Activated naive CD8-positive, alpha-beta T cell (primary cell): Measurements from ENCODE around the gene RSRC2.
"Not testable (repeated sequence)": the region's sequence is repeated elsewhere in the genome, so short reads cannot be mapped to it uniquely, and the experiment has no call there.

Experiments used
- H3K27ac Mint-ChIP-seq: one replicate; pipeline ENCODE4 v1.8.0; 2021; ENCODE audit warnings: mixed read lengths
- H3K27me3 Mint-ChIP-seq: one replicate; pipeline ENCODE4 v1.8.0; 2021; ENCODE audit warnings: mixed read lengths
- H3K36me3 Mint-ChIP-seq: one replicate; pipeline ENCODE4 v1.8.0; 2021; ENCODE audit warnings: mixed read lengths
- H3K4me1 Mint-ChIP-seq: one replicate; pipeline ENCODE4 v1.8.0; 2021; ENCODE audit warnings: low read depth, mixed read lengths
- H3K4me3 Mint-ChIP-seq: one replicate; pipeline ENCODE4 v1.8.0; 2021; ENCODE audit warnings: mild to moderate bottlenecking, mixed read lengths
- H3K9me3 Mint-ChIP-seq: one replicate; pipeline ENCODE4 v1.8.0; 2021; ENCODE audit warnings: low read depth, mixed read lengths

Gene RSRC2

DNA sequence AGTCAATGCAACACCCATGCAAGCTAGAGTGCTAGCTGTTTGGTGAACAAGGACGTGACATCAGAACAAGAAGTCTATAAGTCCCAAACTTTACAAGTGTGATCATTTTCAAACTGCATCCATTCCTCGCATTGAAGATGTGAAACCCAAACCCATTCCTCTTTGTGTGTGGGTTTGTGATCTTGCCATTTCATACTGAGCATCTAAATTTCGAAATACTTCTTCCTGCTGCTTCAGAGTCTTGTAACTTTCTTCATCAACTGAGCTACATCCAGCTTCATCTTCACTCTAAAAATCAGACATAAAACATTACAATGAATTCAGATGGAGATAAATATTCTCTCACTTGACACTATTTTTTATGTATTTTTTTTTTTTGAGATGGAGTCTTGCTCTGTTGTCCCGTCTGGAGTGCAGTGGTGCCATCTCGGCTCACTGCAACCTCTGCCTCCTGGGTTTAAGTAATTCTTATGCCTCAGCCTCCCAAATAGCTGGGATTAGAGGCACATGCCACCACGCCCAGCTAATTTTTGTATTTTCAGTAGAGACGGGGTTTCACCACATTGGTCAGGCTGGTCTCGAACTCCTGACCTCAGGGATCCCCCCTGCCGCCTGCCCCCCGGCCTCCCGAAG is 21.2 kb downstream of the RSRC2 start:
- Mint-ChIP-seq H3K27ac (no peak overlapping the region), H3K9me3 (no peaks in the 10 kb centered on the region)

GRCh38 chr12:122503783-122504590 is 22.7 kb downstream of the RSRC2 start:
- H3K4me1 Mint-ChIP-seq = peaks cover 24% of the 10 kb centered on the region
- H3K27ac Mint-ChIP-seq = peak overlapping the region; percentile 28
- H3K36me3 Mint-ChIP-seq = peaks cover 9% of the 10 kb centered on the region
- no peak overlapping the region for H3K4me3 Mint-ChIP-seq
- no peaks in the 10 kb centered on the region for H3K9me3 Mint-ChIP-seq
- H3K27me3 Mint-ChIP-seq = no peaks in the 10 kb centered on the region

More for the DNA sequence above, 21.2 kb downstream of the RSRC2 start:
- no peaks in the 10 kb centered on the region for H3K27me3 Mint-ChIP-seq
- peaks cover 17% of the 10 kb centered on the region for H3K4me1 Mint-ChIP-seq
- H3K36me3 Mint-ChIP-seq = peaks cover 6% of the 10 kb centered on the region
- no peak overlapping the region for H3K4me3 Mint-ChIP-seq

GRCh38 chr12:122503147-122503751 is 23.5 kb downstream of the RSRC2 start:
- Mint-ChIP-seq H3K36me3 (peaks cover 9% of the 10 kb centered on the region), H3K27ac (peak overlapping the region; percentile 28), H3K4me3 (no peak overlapping the region)

DNA sequence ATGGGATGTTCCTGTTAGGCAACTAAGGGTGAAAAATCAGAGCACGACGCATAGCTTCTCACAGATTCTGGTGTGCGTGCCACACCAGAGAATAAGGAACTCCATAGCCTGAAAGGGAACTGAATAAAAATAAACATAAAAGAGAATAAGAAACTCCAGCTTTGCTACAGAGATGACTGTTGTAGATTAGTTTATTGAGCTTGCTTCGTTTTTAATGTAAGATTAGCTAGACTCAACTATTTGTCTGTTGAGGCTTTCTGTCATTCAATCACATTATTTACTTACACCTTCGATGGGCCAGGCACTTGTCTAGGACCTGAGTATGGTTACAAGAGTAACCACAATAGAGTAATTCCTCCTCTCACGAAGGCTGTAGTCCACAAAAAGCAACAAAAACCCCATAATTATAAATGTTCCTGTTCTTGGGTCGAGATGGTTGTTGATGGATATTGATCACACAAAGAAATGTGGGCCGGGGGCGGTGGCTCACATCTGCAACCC is 25.2 kb downstream of the RSRC2 start:
- peak overlapping the region; percentile 96 for H3K27ac Mint-ChIP-seq
- no peaks in the 10 kb centered on the region for H3K9me3 Mint-ChIP-seq
- H3K36me3 Mint-ChIP-seq = peaks cover 8% of the 10 kb centered on the region
- H3K4me3 Mint-ChIP-seq = peak overlapping the region; percentile 94
- no peaks in the 10 kb centered on the region for H3K27me3 Mint-ChIP-seq
- H3K4me1 Mint-ChIP-seq = peaks cover 36% of the 10 kb centered on the region

More at GRCh38 chr12:122503147-122503751, 23.5 kb downstream of the RSRC2 start:
- Mint-ChIP-seq H3K4me1 (peaks cover 31% of the 10 kb centered on the region), H3K9me3 (no peaks in the 10 kb centered on the region), H3K27me3 (no peaks in the 10 kb centered on the region)

DNA sequence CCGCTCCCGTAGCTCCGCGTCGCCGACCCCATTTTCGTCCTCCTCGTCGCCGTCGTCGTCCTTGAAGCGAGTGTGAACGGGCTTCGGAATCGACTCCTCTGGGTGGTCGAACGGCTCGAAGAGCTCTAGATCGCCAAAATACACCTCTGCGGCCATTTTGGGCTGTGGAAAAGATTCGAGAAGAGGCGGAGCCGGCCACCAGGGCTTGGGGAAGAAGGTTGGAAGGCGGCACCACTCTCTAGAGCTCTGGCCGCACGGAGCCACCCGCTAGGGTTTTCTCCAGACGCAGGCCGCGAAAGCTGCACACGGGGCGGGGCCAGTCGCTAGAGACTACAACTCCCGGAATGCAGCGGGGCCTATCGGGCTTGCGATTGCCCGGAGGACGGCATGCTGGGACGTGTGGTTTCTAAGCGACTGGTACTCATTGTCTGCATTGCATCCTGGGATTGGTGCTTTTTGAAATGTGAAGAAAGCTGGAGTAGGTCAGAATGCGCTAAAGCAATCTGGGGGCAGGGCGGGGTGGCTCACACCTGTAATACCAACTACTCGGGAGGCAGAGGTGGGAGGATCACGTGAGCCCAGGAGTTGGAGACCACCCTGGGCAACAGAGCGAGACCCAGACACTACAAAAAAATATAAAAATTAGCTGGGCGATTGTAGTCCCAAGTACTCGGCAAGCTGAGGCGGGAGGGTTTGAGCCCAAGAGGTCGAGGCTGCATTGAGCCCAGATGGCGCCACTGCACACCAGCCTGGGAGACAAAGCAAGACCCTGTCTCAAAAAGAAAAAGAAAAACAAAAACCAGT is 25.8 kb downstream of the RSRC2 start, which contains the start of gene ZCCHC8:
Gene ZCCHC8 (minus strand): TSS at position 248 of the 804 bp plus-strand sequence. CDS start 92 bp downstream, at position 156.
- no peaks in the 10 kb centered on the region for H3K9me3 Mint-ChIP-seq
- peak within 1 kb of the TSS; percentile 96 for H3K27ac Mint-ChIP-seq
- peaks cover 38% of the 10 kb centered on the region for H3K4me1 Mint-ChIP-seq
- peak within 1 kb of the TSS; percentile 94 for H3K4me3 Mint-ChIP-seq
- peaks cover 4% of the 10 kb centered on the region for H3K36me3 Mint-ChIP-seq
- H3K27me3 Mint-ChIP-seq = no peaks in the 10 kb centered on the region

DNA sequence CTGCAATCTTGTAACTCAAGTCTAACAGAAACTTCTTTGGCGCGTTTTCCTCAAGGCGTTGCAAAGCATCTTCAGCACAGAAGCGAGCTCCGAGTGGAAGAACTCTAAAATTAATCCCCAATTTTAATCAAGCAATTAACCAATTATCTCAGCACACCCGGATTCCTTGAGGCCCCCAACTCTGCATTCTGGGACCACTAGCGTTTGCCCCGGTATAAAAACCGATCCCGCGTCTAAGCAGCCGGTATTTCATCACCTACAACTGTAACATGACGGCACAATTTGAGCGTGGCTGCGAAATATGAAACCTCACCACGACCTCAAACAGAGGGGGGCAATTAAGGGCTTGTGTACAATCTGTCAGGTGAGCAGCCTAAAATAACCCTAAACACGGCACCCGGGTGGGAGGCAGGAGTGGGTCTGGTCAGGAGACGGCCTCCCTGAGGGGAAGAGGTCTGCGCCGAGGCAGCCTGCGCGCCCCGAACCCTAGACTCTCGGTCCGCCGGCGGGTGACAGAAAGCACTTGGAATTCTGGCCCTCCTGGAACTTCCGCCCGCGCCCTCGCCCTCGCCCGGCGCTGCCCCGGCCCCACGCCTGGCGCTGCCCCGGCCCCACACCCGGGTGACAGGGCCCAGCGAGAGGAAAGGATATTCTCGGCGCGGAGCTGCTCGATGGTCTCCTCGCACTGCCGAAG is 26.6 kb downstream of the RSRC2 start:
- Mint-ChIP-seq H3K36me3 (peaks cover 4% of the 10 kb centered on the region), H3K9me3 (no peaks in the 10 kb centered on the region)

GRCh38 chr12:122495258-122495657 is 31.5 kb downstream of the RSRC2 start:
- H3K4me1 Mint-ChIP-seq = peaks cover 32% of the 10 kb centered on the region
- no peaks in the 10 kb centered on the region for H3K27me3 Mint-ChIP-seq
- H3K27ac Mint-ChIP-seq = no peak overlapping the region
- H3K9me3 Mint-ChIP-seq = no peaks in the 10 kb centered on the region
- H3K36me3 Mint-ChIP-seq = peaks cover 8% of the 10 kb centered on the region
- H3K4me3 Mint-ChIP-seq = no peak overlapping the region

More for the DNA sequence above, 26.6 kb downstream of the RSRC2 start:
- Mint-ChIP-seq H3K4me1 (peaks cover 40% of the 10 kb centered on the region), H3K27ac (peak overlapping the region; percentile 96), H3K27me3 (no peaks in the 10 kb centered on the region), H3K4me3 (peak overlapping the region; percentile 94)

DNA sequence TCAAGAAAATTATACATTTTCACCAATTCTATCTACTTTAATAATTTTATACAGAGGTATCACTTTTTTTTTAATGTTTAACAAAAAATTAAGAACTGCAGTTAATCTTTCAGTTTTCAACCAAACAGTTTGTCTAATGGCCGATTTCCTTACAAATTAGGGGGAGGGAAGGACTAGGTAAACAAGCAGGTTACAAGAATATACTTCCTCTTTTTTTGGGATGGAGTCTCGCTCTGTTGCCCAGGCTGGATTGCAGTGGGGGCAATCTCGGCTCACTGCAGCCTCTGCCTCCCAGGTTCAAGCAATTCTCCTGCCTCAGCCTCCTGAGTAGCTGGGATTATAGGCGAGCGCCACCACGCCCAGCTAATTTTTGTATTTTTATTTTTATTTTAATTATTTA is 33.5 kb downstream of the RSRC2 start:
- not testable (repeated sequence) for H3K27ac Mint-ChIP-seq, H3K4me3 Mint-ChIP-seq, H3K27me3 Mint-ChIP-seq, H3K9me3 Mint-ChIP-seq
- H3K4me1 Mint-ChIP-seq = peaks cover 17% of the 10 kb centered on the region
- H3K36me3 Mint-ChIP-seq = peaks cover 12% of the 10 kb centered on the region

GRCh38 chr12:122491991-122492390 is 34.7 kb downstream of the RSRC2 start:
- Mint-ChIP-seq H3K4me1 (peaks cover 14% of the 10 kb centered on the region), H3K36me3 (peaks cover 12% of the 10 kb centered on the region), H3K4me3 (no peak overlapping the region), H3K27ac (no peak overlapping the region), H3K9me3 (no peaks in the 10 kb centered on the region), H3K27me3 (no peaks in the 10 kb centered on the region)

GRCh38 chr12:122489038-122489437 is 37.7 kb downstream of the RSRC2 start:
- peaks cover 7% of the 10 kb centered on the region for H3K4me1 Mint-ChIP-seq
- no peaks in the 10 kb centered on the region for H3K9me3 Mint-ChIP-seq
- peaks cover 17% of the 10 kb centered on the region for H3K36me3 Mint-ChIP-seq
- H3K27ac Mint-ChIP-seq = no peak overlapping the region
- no peak overlapping the region for H3K4me3 Mint-ChIP-seq
- no peaks in the 10 kb centered on the region for H3K27me3 Mint-ChIP-seq

GRCh38 chr12:122487807-122488206 is 38.9 kb downstream of the RSRC2 start:
- not testable (repeated sequence) for H3K9me3 Mint-ChIP-seq, H3K27me3 Mint-ChIP-seq, H3K4me1 Mint-ChIP-seq, H3K4me3 Mint-ChIP-seq, H3K27ac Mint-ChIP-seq
- peaks cover 17% of the 10 kb centered on the region for H3K36me3 Mint-ChIP-seq

DNA sequence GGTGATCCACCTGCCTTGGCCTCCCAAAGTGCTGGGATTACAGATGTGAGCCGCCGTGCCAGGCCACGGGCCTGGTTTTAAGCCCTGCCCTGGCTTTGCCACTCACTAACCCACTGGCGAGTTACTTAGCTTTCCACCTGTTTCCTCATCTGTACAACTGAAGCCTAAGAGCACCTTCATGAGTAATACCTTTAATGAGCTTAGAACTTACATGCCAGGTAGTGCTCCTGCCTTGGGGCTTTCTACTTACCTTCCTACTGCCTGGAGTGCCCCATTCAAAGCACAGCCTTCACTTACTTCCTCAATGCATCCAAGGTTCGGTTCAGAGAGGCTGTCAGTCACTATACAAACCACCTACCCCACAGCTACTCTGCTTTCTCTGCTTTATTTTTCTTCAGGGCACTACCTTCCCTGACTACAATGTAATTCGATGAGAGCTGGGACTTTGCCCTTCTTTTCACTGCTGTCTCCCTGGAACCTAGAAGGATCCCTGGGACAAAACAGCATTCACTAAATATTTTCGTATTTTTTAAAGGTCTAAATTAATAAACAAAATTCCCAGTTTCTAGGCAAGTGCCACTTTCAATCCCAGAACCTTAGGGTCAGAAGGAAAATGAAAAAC is 39.8 kb downstream of the RSRC2 start:
- H3K36me3 Mint-ChIP-seq = peaks cover 17% of the 10 kb centered on the region
- no peak overlapping the region for H3K27ac Mint-ChIP-seq
- no peaks in the 10 kb centered on the region for H3K27me3 Mint-ChIP-seq
- H3K4me1 Mint-ChIP-seq = peaks cover 3% of the 10 kb centered on the region
- H3K4me3 Mint-ChIP-seq = no peak overlapping the region
- H3K9me3 Mint-ChIP-seq = no peaks in the 10 kb centered on the region

DNA sequence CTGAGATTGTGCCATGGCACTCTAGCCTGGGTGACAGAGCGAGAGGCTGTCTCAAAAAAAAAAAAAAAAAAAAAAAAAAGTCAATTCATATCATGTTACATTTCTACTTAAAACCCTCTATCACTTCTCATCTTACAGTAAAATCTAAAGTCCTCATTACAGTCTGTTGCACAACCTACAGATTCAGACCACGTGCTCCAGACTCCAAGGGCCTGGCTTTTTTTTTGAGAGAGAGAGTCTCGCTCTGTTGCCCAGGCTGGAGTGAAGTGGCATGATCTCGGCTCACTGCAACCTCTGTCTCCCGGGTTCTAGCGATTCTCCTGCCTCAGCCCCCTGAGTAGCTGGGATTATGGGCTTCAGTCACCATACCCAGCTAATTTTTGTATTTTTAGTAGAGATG is 40.4 kb downstream of the RSRC2 start:
- not testable (repeated sequence) for H3K27me3 Mint-ChIP-seq, H3K4me3 Mint-ChIP-seq, H3K9me3 Mint-ChIP-seq, H3K4me1 Mint-ChIP-seq, H3K27ac Mint-ChIP-seq
- H3K36me3 Mint-ChIP-seq = peaks cover 17% of the 10 kb centered on the region

DNA sequence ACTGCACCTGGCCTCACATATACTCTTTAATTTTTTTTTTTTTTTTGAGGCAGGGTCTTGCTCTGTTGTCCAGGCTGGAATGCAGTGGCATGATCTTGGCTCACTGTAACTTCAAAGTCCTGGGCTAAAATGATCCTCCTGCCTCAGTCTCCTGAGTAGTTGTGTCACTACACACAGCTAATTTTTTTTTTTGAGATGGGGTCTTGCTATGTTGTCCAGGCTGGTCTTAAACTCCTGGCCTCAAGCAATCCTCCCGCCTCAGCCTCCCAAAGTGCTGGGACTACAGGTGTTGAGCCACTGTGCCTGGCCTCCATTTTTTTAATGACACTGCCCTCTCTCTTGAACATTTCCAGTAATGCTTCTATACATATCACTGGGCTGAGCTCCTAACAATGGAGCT is 42.4 kb downstream of the RSRC2 start:
- peaks cover 13% of the 10 kb centered on the region for H3K36me3 Mint-ChIP-seq
- H3K27me3 Mint-ChIP-seq, H3K9me3 Mint-ChIP-seq, H3K4me3 Mint-ChIP-seq, H3K4me1 Mint-ChIP-seq: not testable (repeated sequence)
- peak overlapping the region; percentile 41 for H3K27ac Mint-ChIP-seq
